Activated CD4-positive, alpha-beta T cell treated with anti-CD3 and anti-CD28 coated beads for 36 hours (primary cell): ENCODE results near the gene PRODH2. TPM values are rescaled to one million over a fixed set of nuclear protein-coding genes. Genes with fewer than 3 reads are reported as not detected.

Experiments used
- ATAC-seq: fragments of 200-7000 bp; cut with Tn5 transposase; one replicate; pipeline ENCODE4 v1.10.0; 2021; ENCODE audit warnings: mild to moderate bottlenecking, moderate library complexity
- CTCF ChIA-PET: fragments of 350-600 bp; sonication (Branson Sonifier 250); formaldehyde crosslinking; loops from one replicate; lab custom pipeline; 2021; ENCODE audit warnings: antibody characterized with exemption; lab: Charles Lee
- POLR2A ChIA-PET: fragments of 350-600 bp; sonication (Branson Sonifier 250); formaldehyde crosslinking; loops from one replicate; lab custom pipeline; 2021; ENCODE audit warnings: antibody characterized with exemption, inconsistent platforms; lab: Charles Lee
- DNase-seq: peaks from one replicate; pipeline ENCODE4 v3.0.0-alpha.2; 2020
- H3K27ac Mint-ChIP-seq: one replicate; pipeline ENCODE4 v1.8.0; 2021; ENCODE audit warnings: mixed read lengths
- H3K27me3 Mint-ChIP-seq: one replicate; pipeline ENCODE4 v1.8.0; 2021; ENCODE audit warnings: mixed read lengths
- H3K36me3 Mint-ChIP-seq: one replicate; pipeline ENCODE4 v1.8.0; 2021; ENCODE audit warnings: low read depth, mixed read lengths
- H3K4me1 Mint-ChIP-seq: one replicate; pipeline ENCODE4 v1.8.0; 2021; ENCODE audit warnings: mixed read lengths
- H3K4me3 Mint-ChIP-seq: one replicate; pipeline ENCODE4 v1.8.0; 2021; ENCODE audit warnings: mild to moderate bottlenecking, moderate library complexity, mixed read lengths
- H3K9me3 Mint-ChIP-seq: one replicate; pipeline ENCODE4 v1.8.0; 2021; ENCODE audit warnings: low read depth, mixed read lengths
- intact Hi-C, 2 experiments: fragments of 100-400 bp; cut with DNase I in 1 of 2; cut with micrococcal nuclease in 1 of 2; formaldehyde crosslinking; loops; one replicate each; pipeline versions ENCODE4 v1.14.2 to v1.15.1; 2022 to 2024; cut with DNase I, micrococcal nuclease
- total RNA-seq, 2 experiments: library from RNA; stranded (reverse); gene quantifications; one replicate each; pipeline ENCODE4 v1.2.3, GENCODE V29; 2021

PRODH2 gene
- total RNA-seq, 2 experiments from 2014 or later, result not detected

GRCh38 chr19:35751839-35752745, 60.6 kb downstream of the PRODH2 start:
- no peaks in the 10 kb centered on the region for H3K9me3 Mint-ChIP-seq
- H3K4me3 Mint-ChIP-seq, result no peak overlapping the region
- intact Hi-C loops, result no loop called here
- ChIA-PET CTCF (interaction anchor here (0.8 to 1.1 kb wide), 4 partner anchors 12 to 128 kb away, joined by 3 to 4 read pairs (median 3); no protein-coding TSS in a partner anchor), POLR2A (no interaction called here)
- ATAC-seq (no peak), DNase-seq (no peak)
- H3K4me1 Mint-ChIP-seq, result peaks cover 28% of the 10 kb centered on the region
- H3K27me3 Mint-ChIP-seq, result peaks cover 4% of the 10 kb centered on the region
- H3K27ac Mint-ChIP-seq, result no peak overlapping the region
- H3K36me3 Mint-ChIP-seq, result peaks cover 9% of the 10 kb centered on the region

- intact Hi-C loops, result no loop called here
- no peak for DNase-seq
- CTCF ChIA-PET, result interaction anchor here (1.0 kb wide), 1 partner anchor 13 kb away, joined by 3 read pairs; no protein-coding TSS in a partner anchor
- Mint-ChIP-seq H3K27me3 (no peaks in the 10 kb centered on the region), H3K4me1 (peaks cover 30% of the 10 kb centered on the region), H3K9me3 (no peaks in the 10 kb centered on the region), H3K27ac (no peak overlapping the region), H3K36me3 (peaks cover 9% of the 10 kb centered on the region), H3K4me3 (peak overlapping the region; percentile 18)
- ATAC-seq, result no peak
- POLR2A ChIA-PET, result no interaction called here
These were observed 62.5 kb downstream of the PRODH2 start for GRCh38 chr19:35750167-35750566.

Other genes with a start within 250 kb of the PRODH2 start
- not detected for gene ATP4A, start 249.2 kb downstream of the PRODH2 start, total RNA-seq
- gene PMIS2, start 226.7 kb downstream of the PRODH2 start, total RNA-seq, result not detected
- gene HAUS5, start 200.1 kb downstream of the PRODH2 start, total RNA-seq, result 10 to 100 TPM; 39.7 to 41.0 TPM
- gene RBM42, start 183.8 kb downstream of the PRODH2 start, total RNA-seq, result 10 to 100 TPM; 87.5 to 94.4 TPM
- 1 to 10 TPM in 1 of 2 experiments, under 1 TPM in 1; 0.37 to 1.1 TPM for gene ETV2, start 171.1 kb downstream of the PRODH2 start, total RNA-seq
- gene COX6B1, start 164.5 kb downstream of the PRODH2 start, total RNA-seq, result 100 to 1,000 TPM; 385 to 437 TPM
- gene UPK1A, start 146.3 kb downstream of the PRODH2 start, total RNA-seq, result 1 to 10 TPM; 1.2 to 1.8 TPM
- 100 to 1,000 TPM; 232 to 265 TPM for gene ZBTB32, start 108.3 kb downstream of the PRODH2 start, total RNA-seq
- 10 to 100 TPM; 48.6 to 49.4 TPM for gene KMT2B, start 94.8 kb downstream of the PRODH2 start, total RNA-seq
- 10 to 100 TPM; 71.4 to 80.2 TPM for gene IGFLR1, start 70.4 kb downstream of the PRODH2 start, total RNA-seq
- gene U2AF1L4, start 67.4 kb downstream of the PRODH2 start, total RNA-seq, result 10 to 100 TPM; 31.6 to 37.5 TPM
- 10 to 100 TPM; 36.0 to 37.9 TPM for gene PSENEN, start 67.2 kb downstream of the PRODH2 start, total RNA-seq
- gene LIN37, start 64.3 kb downstream of the PRODH2 start, total RNA-seq, result 10 to 100 TPM in 1 of 2 experiments, 1 to 10 TPM in 1; 8.4 to 12.7 TPM
- gene HSPB6, start 55.8 kb downstream of the PRODH2 start, total RNA-seq, result under 1 TPM; 0.53 to 0.93 TPM
- 10 to 100 TPM; 39.8 to 62.8 TPM for gene PROSER3, start 54.7 kb downstream of the PRODH2 start, total RNA-seq
- gene ARHGAP33, start 37.3 kb downstream of the PRODH2 start, total RNA-seq, result 10 to 100 TPM; 27.8 to 35.2 TPM
- gene NPHS1, start 39.7 kb upstream of the PRODH2 start, total RNA-seq, result not detected
- gene KIRREL2, start 44.1 kb upstream of the PRODH2 start, total RNA-seq, result under 1 TPM; 0.93 to 0.98 TPM
- gene APLP1, start 55.7 kb upstream of the PRODH2 start, total RNA-seq, result 1 to 10 TPM; 2.3 to 3.0 TPM
- gene NFKBID, start 87.7 kb upstream of the PRODH2 start, total RNA-seq, result 10 to 100 TPM; 60.1 TPM
- gene HCST, start 89.7 kb upstream of the PRODH2 start, total RNA-seq, result 10 to 100 TPM; 27.0 to 32.7 TPM
- gene TYROBP, start 95.5 kb upstream of the PRODH2 start, total RNA-seq, result not detected
- gene LRFN3, start 123.5 kb upstream of the PRODH2 start, total RNA-seq, result 1 to 10 TPM; 7.8 to 8.3 TPM
- gene SDHAF1, start 182.3 kb upstream of the PRODH2 start, total RNA-seq, result 10 to 100 TPM; 16.0 to 19.2 TPM
- 1 to 10 TPM; 1.6 to 1.7 TPM for gene SYNE4, start 196.0 kb upstream of the PRODH2 start, total RNA-seq
- gene ALKBH6, start 201.4 kb upstream of the PRODH2 start, total RNA-seq, result 10 to 100 TPM; 40.6 to 42.2 TPM
- gene CLIP3, start 220.0 kb upstream of the PRODH2 start, total RNA-seq, result under 1 TPM; 0.16 to 0.42 TPM
- gene THAP8, start 241.4 kb upstream of the PRODH2 start, total RNA-seq, result 1 to 10 TPM; 3.1 to 3.4 TPM
- 10 to 100 TPM; 13.6 to 14.3 TPM for gene WDR62, start 242.1 kb upstream of the PRODH2 start, total RNA-seq